CD4-positive, alpha-beta T cell treated with Interleukin-12 subunit alpha and Interleukin-12 subunit beta, for 1 hour (primary cell): ENCODE results near the gene HYDIN.
"Not testable (repeated sequence)": the region's sequence is repeated elsewhere in the genome, so short reads cannot be mapped to it uniquely, and the experiment has no call there.

Experiments used
- DNase-seq: peaks from one replicate; pipeline ENCODE4 v3.0.0-alpha.2; 2020

Gene HYDIN

DNA sequence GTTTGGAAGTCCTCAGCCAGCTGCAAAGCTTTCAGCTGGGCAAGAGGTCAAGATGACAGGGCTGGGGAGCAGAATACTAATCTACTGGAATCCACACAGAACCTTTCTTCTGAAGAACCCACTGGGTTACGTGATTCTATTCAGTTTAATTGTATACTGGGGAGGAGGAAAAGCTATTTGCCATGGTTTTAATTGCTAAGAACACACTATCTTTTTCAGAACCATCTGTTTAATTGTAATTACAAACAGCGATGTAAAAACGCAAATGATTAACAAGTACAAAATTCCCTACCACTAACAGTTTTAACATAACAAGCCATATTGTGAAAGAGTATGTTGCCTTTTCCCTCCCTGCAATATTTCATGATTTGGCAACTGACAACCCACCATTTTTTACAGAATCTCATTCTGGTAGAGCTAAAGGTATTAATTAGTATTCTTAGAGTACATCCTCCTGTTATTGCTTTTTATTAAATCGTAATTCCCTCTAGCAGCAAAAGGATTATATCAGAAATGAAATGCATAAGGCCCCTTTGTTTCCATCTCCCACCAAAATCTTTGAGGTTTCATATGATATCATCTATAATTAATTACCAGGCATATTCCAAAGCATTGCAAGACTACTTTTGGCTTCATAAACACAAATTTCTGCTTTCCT is 12.1 kb downstream of the HYDIN start:
- no peak for DNase-seq

DNA sequence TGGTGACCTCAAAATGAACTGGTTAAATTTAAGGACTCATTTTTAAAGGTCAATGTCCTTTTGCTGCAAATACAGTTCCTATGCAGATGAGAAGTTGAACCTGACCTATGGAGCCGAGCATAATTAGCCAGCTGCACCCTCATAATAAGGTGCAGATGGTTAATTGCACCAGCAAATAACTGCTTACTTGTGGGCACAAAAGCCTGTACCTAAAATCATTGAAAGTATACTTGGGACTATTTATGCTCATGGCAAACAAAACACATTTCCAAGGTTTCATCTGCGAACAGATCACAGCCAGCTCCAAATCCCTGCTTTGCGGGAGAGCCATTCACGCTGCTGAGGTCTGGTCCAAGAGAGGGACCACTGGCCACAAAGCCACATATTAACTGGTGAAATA is 13.0 kb downstream of the HYDIN start:
- DNase-seq: no peak

- DNase-seq: no peak
Observed at GRCh38 chr16:71216714-71217113, 13.8 kb downstream of the HYDIN start.

GRCh38 chr16:71214746-71215381 is 15.7 kb downstream of the HYDIN start:
- no peak for DNase-seq

DNA sequence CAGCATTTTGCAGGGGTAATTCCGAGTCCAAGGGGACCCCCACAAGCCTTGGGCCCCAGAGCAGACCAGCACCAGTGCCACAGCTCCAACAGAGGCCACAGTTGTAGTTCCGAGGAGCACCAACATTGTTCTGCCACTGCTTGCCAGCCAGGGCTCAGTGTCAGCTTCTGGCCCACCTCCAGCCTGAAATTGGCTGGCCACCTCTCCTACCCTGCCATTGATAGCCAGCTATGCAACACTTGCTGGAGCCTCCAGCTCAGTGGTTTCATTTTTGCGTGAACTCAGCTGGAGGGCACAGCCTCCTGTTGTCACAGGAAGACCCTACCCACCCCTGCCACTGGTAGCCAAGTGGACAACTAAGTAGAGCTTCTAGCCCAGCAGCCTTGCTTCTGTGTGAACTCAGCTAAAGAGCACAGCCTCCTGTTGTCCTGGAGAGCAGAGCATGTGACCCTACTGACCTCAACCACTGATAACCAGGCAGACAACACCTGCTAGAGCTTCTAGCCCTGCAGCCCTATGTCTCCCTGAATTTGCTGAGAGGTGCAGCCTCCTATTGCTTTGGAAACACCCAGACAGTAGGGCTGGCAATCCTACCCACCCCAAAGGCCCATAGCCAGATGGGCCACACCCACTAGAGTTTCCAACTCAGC is 24.9 kb downstream of the HYDIN start:
- DNase-seq: no peak

DNA sequence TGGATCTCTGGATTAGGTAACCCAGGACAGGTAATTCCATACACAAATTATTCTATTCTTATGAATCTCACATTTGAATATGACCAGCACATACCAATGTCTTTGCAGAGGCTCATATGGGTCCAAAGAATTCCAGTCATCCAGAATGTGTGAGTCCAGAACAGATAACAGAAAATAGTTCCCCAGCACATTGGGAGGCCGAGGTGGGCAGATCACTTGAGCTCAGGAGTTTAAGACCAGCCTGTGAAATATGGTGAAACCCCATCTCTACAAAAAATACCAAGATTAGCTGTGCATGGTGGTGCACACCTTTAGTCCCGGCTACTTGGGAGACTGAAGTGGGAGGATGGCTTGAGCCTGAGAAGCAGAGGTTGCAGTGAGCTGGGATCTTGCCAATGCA is 26.9 kb downstream of the HYDIN start:
- DNase-seq: no peak

DNA sequence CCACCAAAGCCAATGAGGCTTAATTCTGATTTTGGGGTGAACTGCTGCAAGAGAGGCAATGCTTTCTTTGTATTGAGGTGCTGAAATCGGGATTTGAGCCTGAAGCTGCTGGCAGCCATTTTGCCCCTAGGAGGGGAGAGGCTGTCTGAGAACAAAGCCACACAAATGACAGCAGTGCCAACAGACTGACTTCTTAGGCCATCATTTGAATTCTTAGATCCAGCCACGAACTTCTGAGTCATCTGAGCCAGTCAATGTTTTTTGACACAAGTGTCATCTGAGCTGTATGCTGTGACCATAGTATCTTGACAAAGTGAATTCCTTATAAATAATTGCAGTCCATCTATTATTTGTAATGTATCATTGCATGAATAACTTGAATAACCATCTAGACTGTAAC is 29.0 kb downstream of the HYDIN start:
- DNase-seq: no peak

- no peak for DNase-seq
Observed at GRCh38 chr16:71201054-71201453, 29.5 kb downstream of the HYDIN start.

DNA sequence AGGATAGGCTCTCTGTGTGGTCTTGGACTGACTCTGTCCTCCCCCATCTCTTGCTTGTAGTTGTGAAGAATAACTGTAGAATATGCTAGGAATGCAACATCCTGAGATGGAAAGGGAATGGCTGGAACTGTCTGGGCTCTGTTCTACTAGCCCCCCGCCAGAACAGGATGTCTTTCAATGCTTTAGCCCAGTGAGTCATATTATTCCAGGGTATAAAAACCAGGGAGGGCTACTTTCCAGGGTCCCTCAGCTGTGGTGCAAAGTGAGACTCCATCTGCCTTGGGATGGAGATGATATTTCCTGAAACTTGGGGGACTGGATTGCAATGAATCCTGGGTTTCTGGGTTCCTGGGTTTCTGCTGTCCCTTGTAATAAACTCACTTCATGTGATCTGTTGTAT is 32.1 kb downstream of the HYDIN start:
- no peak for DNase-seq

GRCh38 chr16:71192387-71192786 is 38.1 kb downstream of the HYDIN start:
- DNase-seq: no peak

- DNase-seq: no peak
Observed at GRCh38 chr16:71188956-71189712, 41.4 kb downstream of the HYDIN start.

GRCh38 chr16:71185347-71185746 is 45.2 kb downstream of the HYDIN start:
- DNase-seq: no peak

DNA sequence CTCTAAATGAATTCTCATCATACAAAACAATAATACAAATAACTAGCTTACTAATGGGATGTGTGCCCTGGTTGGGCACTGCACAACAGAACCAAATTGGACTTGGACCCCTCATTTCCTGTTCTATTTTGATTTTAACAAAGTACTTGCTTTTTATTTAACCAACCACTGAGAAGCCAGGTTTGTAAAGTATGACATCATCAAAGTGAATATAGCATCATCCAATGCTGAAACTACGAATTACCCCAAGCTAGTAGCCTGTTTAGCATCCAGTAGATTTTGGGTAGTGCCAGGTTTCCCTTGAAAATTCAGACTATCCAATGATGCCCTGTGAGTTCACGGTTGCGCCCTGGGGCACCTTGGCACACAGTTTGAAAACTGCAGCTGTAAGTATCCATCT is 51.0 kb downstream of the HYDIN start:
- DNase-seq: no peak

- DNase-seq: no peak
Observed at GRCh38 chr16:71172481-71173207, 57.9 kb downstream of the HYDIN start.

GRCh38 chr16:71161007-71161406 is 69.5 kb downstream of the HYDIN start:
- DNase-seq: not testable (repeated sequence)

- DNase-seq: not testable (repeated sequence)
Observed at GRCh38 chr16:71157278-71157677, 73.2 kb downstream of the HYDIN start.

DNA sequence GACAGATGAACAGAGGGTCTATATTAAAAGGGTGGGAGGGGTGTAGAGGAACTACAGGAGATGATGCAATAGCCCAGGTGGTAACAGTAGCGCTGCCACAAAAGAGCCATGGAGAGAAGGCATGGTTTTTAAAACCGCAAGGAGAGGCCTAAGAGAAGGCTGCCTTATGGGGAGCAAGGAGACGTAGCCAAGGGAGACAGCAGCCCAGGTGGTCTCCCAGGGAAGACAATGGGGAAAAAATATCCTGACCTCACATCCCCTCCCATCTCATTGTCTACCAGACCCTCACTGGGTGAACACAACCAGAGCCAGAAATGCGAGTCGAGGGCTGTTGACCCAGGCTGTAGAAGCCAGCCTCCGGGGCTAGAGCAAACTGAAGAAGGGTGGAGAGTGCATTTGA is 77.2 kb downstream of the HYDIN start:
- DNase-seq: not testable (repeated sequence)

DNA sequence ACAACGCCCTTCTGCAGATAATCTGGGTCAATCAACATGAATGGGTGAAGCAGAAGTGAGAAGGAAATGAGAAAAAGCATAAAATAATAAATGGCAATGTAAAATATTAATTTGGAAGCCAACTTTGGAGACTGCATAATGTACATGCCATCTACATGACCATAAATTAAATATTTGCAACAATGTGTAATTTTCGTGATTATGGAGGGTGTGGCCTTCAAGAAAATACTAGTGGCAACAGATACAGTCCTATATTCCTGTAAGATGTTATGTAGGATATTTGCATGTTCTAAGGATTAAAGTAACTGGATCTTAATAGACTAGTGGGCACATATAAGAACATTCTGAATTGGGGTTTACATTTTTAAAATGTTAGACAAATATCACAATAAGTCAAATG is 78.9 kb downstream of the HYDIN start:
- DNase-seq: not testable (repeated sequence)

DNA sequence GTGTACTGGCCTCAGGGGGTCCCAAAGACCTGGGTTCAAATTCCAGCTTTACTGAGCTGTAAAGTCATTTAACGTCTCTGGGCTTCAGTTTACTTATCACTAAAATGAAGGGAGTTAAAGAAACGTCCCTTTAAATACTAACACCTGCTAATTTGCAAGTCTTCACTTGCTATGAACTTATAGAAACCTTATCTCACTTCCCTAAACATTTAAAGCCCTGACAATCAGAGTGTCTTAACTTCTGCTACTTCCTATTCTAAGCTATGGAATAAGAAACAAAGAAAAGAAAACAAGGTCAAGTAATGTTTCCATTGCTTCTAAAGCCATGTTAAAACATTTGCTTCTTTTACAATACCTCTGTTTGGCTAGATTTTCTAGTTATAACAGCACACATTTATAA is 87.3 kb downstream of the HYDIN start:
- not testable (repeated sequence) for DNase-seq

DNA sequence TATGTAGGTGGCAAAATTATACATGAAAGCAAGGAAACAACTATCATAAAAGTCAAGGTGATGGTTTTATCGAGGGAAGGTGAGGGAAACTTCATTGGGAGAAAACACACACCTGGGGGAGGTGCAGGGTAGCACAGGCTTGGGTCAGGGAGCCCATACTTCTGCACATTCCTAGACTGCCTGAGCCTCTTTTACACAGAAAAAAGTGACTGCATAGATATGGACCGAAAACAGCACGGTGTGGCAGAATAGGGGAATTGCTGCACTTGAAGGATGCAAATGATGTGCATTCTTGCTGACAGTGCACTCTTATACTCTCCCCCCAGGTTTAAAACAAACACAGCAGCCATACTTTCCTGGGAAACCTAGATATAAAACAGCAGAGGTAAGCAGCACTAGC is 120.0 kb downstream of the HYDIN start:
- not testable (repeated sequence) for DNase-seq

GRCh38 chr16:71109656-71110208 is 120.8 kb downstream of the HYDIN start:
- DNase-seq: not testable (repeated sequence)

DNA sequence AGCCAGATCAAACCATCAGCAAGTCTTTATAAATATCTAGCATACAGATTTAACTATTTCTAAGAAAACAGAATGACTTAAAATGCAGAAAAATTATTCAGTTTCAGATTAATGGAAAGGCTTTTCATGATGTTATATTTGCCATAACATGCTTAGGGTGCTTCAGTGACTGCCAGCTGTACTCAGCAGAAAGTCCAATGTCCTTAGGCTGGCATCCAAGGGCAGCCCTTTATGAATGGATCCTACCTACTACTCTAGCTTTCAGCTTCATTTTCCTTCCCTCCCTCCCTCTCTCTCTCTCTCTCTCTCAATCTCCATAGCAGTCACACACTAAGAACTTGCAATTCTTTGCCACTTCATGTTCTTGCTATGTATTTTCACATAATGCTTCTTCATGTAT is 124.6 kb downstream of the HYDIN start:
- not testable (repeated sequence) for DNase-seq

- not testable (repeated sequence) for DNase-seq
Observed at GRCh38 chr16:71083573-71083972, 146.9 kb downstream of the HYDIN start.
